Transverse colon (tissue), 4 donors: ENCODE results near the gene MGAT3.

Experiments used
- EP300 ChIP-seq: sonication (generic); formaldehyde crosslinking; IDR thresholded peaks from one replicate; pipeline ENCODE4 v1.6.1; 2017; ENCODE audit warnings: antibody characterized with exemption, low read depth
- POLR2A ChIP-seq: fragments of 450-650 bp; IDR thresholded peaks from one replicate; pipeline ENCODE4 v1.6.1; 2016; ENCODE audit warnings: antibody characterized with exemption, mild to moderate bottlenecking, moderate library complexity
- POLR2AphosphoS5 ChIP-seq, 3 donors: sonication (generic); formaldehyde crosslinking; IDR thresholded peaks; one replicate each; pipeline ENCODE4 v1.6.1; 2016; ENCODE audit warnings: antibody characterized with exemption in 3 of 3
- TF ChIP-seq, protein P1 (sequence below), 5 experiments: fragments of 200-600 bp in 3 of 5; fragments of 450-650 bp in 2 of 5; sonication (generic) in 3 of 5; IDR thresholded peaks; 1 replicate in 2 of 5; 2 replicates in 3 of 5; pipeline ENCODE4 v1.5.1; 2016 to 2017; ENCODE audit warnings: antibody characterized with exemption in 5 of 5, inconsistent platforms in 3 of 5, mild to moderate bottlenecking in 2 of 5, moderate library complexity in 1 of 5

DNA sequence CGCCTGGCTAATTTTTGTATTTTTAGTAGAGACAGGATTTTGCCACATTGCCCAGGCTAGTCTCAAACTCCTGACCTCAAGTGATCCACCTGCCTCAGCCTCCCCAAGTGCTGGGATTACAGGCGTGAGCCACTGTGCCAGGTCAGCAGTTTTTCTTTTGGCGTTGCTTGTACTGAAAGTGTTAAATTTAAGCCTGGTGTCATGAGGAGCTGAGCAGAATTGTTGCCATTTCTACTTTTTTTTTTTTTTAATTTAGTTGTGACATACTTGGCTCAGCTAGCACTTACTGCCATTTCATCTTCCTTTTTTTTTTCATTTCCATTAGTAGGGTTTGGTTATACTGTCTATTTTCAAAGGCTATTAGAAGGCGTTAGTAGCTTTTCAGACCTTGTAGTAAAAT lies 46.5 kb upstream of the MGAT3 start:
- TF ChIP-seq, protein P1, sequence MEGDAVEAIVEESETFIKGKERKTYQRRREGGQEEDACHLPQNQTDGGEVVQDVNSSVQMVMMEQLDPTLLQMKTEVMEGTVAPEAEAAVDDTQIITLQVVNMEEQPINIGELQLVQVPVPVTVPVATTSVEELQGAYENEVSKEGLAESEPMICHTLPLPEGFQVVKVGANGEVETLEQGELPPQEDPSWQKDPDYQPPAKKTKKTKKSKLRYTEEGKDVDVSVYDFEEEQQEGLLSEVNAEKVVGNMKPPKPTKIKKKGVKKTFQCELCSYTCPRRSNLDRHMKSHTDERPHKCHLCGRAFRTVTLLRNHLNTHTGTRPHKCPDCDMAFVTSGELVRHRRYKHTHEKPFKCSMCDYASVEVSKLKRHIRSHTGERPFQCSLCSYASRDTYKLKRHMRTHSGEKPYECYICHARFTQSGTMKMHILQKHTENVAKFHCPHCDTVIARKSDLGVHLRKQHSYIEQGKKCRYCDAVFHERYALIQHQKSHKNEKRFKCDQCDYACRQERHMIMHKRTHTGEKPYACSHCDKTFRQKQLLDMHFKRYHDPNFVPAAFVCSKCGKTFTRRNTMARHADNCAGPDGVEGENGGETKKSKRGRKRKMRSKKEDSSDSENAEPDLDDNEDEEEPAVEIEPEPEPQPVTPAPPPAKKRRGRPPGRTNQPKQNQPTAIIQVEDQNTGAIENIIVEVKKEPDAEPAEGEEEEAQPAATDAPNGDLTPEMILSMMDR (IDR thresholded peaks at IDR 0.05) = no peak
- no peak for TF ChIP-seq POLR2A
- TF ChIP-seq EP300 = no peak
- no peak for TF ChIP-seq POLR2AphosphoS5 (IDR thresholded peaks at IDR 0.05)
